Putamen (tissue), 1 donor: ENCODE measurements around the gene EXOC3L4.

Source experiments
- DNase-seq: peaks from one replicate; pipeline ENCODE4 v3.0.0-alpha.2; 2016; ENCODE audit warnings: low spot score

The EXOC3L4 gene

GRCh38 chr14:103070971-103071542, 23.5 kb upstream of the EXOC3L4 start:
- no peak for DNase-seq

DNA sequence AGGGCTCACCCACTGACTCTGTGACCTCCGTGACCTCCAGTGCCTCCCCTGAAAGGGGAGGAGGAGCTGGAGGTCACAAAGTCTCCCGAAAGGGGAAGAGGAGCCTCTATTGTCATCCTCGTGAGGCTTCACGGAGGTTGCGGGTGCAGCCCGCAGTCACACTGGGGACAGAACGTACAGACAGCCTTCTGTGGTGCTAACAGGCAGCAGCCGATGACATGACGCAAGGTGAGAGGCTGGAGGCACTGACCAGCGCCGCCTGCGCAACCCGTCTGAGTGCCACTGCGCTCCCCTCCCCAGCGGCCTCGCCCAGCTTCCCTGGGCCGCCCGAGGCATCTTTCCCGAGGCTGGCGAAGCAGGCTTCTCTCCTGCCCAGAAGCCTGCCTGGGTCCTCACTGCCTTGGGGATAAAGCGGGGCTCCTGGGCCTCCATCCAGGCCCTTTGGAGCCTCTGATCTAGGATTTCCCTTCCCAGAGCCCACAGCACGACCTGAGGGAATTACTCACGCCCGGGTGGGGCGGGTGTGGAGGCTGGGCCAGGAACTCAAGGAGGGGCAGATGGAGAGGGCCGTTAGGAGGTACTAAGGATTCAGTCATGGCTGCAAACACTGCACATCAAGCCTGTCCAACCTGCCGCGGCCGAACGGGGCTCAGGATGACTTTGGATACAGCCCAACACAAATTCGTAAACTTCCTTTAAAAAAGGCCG, 22.8 kb upstream of the EXOC3L4 start:
- no peak for DNase-seq

DNA sequence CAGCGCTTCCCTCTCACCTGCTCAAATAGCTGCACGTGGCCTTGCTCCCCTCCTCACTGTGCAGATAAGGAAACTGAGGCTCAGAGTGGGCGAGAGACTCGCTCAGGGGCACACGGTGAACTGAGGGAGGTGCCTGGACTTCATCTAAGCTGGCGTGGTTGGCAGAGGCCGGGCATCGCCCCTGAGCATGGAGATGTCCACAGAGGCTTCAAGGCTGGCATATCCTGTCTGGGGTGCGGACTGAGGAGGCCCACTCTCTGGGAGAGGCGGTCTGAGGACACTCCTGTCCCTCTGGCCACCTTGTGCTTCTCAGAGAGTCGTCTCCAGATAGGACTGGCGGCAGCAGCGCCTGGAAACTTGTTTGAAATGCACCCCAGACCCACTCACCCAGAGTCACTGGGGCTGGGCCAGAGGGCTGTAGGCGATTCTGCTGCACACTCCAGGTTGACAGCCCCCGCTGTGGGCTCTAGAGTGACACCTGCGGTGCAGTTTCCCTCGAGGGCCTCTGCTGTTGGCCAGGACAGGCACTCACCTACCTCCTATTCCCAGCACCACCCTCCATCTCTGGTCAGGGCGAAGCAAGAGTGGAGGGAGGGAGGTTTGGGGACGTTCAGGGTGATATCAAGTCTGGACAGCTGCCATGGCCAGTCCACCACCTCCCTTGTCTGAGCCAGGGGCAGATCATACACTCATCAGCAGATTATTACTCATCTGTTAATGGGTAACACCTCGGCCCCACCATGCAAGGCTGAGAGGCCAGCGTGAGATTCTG, 21.7 kb upstream of the EXOC3L4 start:
- no peak for DNase-seq

- no peak for DNase-seq
These were observed 21.1 kb upstream of the EXOC3L4 start for GRCh38 chr14:103073367-103073875.

DNA sequence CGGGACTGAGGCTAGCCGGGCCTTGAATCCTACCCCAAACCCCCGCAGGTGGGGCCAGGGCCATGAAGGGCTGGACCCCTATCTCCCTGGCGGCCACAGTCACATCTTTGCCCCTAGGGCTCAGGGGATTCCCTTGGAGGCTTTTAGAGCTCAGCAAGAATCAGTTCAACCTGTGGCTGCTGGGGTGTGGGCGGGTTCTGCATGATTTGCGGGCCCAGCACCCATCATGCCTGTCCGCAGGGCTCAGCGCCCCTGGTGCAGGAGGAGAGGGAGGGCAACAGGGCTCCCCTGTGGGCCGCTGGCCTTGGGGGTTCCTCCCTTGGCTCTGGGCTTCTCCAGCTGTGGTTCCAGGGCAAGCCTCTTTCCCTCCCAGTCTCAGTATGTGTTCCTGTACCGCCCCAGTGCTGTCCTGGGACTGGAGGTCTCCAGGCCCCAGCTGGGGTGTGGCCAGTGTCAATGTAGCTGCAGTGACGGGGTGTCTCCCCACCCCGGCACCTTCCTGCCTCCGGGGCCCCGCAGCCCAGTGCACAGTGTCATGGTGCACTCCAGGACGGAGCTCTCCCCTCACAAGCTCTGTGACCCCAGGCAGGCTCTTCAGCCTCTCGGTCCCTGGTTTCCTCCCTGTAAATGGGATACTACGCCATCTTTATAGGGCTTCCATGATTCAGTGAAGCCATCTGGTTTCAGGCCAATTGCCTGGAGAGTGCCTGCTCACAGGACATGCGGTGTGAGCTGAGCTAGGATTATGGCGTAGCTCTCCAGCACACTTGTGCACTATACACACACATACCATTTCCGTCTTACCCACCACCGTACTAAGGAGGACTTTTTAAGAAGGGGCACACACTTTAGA, 20.4 kb upstream of the EXOC3L4 start:
- no peak for DNase-seq

DNA sequence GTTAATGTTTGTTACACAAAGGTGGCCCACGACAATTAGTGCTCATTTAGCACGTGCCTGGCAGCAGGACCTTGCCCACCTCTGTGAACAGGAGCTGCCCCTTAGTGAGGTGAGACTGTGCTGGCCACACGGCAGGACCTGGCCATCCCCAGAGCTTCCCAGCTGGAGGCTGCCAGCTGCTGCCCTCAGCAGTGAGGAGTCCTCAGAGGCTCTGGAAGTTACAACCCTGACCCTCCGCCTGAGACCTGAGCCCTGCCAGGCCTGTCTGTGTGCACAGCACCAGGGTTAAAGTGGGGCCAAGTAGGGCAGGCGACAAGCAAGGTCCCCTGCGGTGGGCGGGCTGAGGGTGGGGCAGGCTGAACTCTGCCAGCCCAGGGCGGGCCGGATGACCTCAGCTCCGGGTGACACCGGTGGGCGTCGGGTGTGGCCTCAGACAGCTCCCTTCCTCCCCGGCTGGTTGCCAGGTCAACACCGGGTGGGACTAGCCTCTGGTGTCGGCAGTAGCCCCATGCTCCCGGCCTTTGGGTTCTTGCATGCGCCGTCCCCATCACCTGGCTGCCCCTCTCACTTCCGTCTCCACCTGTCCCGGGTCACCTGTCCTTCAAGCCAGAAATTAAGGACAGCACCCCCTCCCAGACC, 19.7 kb upstream of the EXOC3L4 start:
- no peak for DNase-seq

- DNase-seq: peak; percentile 71
These were observed 16.1 kb upstream of the EXOC3L4 start for GRCh38 chr14:103078420-103078749.

DNA sequence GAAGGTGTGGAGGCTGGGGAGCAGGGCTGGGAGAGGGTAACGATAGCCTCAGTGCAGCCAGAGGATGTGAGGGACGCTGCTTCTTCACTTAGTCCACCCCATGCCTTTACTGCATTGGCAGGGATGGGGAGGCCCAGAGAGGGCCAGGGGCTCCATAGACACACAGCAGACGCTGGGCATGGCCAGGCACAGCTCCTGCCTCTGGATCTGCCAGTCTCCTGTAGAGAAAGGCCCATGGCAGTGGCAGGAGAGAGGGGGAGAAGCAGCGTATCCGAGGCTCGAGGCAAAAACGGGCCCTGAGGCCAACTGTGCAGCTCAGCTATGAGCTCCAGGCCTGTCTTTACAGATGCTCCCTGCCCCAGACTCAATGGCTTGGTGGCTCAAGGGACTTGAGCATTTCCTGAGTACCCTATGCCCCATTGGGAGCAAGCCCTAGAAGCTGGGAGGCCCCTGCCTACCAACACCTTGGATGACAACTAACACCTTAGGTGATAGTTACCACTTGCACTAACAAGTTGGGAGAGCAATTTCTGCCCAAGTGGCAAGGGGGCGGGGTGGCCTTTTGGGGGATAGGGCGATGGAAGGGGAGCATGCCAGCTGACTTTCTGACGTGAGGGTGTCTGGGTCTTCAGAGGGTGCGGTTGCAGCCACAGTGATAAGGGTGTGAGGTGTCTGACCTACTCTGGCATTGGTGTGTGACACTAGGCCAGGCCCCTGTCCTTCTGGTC, 15.5 kb upstream of the EXOC3L4 start:
- DNase-seq: no peak

DNA sequence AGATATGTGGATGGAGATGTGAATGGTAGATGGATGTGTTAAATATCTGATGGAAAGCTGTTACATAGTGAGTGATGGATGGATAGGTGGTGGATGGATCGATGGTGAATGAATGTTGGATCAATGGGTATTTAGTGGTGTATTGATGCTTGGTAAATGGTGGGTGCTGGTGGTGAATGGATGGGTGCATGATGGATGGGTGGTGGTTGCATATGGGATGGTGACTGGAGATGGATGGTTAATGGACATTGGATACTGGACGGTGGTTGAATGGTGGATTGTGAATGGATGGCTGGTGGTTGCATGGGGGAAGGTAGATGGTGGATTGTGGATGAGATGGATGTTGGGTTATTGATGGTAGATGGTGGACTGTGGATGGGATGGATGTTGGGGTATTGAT, 12.6 kb upstream of the EXOC3L4 start:
- no peak for DNase-seq

DNA sequence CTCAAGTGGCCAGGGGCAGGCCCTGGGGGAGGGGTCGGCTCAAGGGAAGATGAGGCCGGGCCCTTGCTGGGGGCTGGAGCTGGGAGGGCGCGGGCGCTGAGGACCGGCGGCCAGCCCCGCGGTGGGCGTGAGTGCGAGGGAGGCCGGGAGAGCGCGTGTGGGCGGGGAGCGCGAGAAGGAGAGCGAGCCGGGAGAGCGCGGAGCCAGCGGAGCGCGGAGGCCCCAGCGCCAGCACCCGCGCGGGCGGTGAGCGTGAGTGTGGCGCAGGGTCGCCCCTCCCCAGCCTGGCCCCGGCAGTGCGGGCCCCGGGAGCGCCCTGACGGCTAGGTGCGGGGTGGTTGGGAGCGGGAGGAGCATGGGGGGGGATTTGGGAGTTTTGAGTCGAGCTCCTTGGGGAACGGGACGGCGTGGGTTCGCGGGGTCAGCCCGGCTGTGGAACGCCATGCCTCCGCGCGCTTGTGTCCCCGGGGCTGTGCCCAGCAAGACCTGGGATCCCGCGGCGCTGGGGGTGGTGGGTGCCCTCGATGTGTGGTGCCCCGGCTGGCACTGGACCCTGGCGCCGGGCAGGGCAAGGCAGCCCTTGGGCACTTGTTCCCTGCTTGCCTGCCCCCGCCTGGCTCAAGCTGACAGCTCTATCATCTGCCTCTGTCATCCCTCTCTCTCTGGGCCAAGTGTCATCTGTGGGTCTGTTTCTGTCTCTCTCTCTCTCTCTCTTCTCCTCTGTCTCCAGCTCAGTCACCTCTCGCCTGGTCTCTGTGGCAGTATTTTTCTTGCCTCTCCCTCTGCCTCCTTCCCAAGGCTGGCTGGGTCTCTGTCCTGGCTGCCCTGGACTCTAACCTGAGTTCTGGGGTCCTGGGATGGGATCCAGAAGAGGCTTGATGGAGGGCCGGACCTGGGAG, 10.3 kb upstream of the EXOC3L4 start, which contains the start of gene LBHD2:
Gene LBHD2 (plus strand): TSS at position 190 of the 899 bp plus-strand sequence. CDS start 1,803 bp downstream, outside the sequence.
- DNase-seq: no peak

- no peak for DNase-seq
These were observed 9.1 kb upstream of the EXOC3L4 start for GRCh38 chr14:103085106-103086091.

DNA sequence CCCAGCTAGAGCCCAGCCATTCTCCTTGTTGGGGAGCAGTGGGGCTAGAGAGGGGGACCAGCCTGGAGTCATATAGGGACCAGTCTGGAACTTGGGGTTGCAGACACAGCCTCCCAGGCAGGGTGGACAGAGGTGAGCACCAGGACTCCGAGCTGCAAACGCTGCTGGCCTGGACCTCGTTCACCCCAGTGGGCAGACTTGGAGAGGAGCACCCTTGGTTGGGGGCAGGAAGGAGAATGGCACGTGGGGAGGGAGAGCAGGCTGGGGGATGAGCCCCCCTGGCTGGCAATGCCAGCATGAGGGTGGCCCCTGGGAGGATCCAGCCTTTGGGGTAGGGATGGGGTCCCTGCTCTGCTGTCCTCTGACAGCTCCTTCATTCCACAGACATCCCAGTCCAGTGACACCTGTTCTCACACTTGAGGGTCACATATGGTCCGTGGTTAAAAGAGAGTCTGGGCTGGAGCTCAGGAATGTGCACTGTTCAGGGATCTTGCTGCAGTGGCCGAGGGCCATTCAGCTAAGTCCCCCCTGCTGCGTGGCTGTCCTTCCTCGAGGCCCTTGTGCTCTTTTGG, 7.7 kb upstream of the EXOC3L4 start:
- DNase-seq: no peak

DNA sequence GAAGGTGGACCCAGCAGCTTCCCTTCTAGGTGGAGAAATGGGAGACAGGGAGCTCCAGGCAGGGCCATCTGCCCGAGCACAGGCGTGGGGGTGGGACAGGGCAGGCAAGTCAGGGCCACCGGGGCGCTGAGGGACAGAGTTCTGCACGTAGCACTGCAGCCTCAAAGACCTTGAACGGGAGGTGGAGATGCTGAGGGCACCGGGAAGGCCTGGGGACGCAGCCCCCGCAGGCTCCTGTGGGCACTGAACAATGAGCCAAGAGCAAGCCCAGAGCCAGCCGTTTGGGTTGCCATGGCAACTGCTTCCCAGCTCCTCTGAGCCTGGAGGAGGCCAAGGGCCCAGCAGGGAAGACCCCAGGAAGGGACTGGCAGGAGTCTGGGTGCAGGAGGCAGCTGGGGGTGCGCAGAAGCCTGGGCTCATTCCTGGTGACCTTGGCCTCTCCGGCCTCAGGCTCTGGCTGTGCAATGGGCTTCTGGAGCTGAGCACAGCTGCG, 7.1 kb upstream of the EXOC3L4 start:
- DNase-seq: no peak

GRCh38 chr14:103088921-103089320, 5.6 kb upstream of the EXOC3L4 start:
- no peak for DNase-seq

GRCh38 chr14:103089386-103090335, 4.9 kb upstream of the EXOC3L4 start:
- DNase-seq: no peak

- DNase-seq: no peak
These were observed 4.0 kb upstream of the EXOC3L4 start for GRCh38 chr14:103090481-103091020.
